Peyer's patch (tissue), 4 donors: ENCODE results near the gene ADTRP. TPM values are rescaled to one million over a fixed set of nuclear protein-coding genes. Genes with fewer than 3 reads are reported as not detected.
A peak's percentile ranks its signal among the peaks of the same experiment; 100 is the strongest.

Experiments
- DNase-seq, 3 donors: peaks; one replicate each; pipeline ENCODE4 v3.0.0-alpha.2; 2017 to 2019
- H3K27ac ChIP-seq, 4 donors: fragments of 200-600 bp; sonication (generic); one replicate each; pipeline ENCODE4 v1.5.1; 2016 to 2019
- H3K27me3 ChIP-seq, 2 donors: fragments of 200-600 bp; sonication (generic); one replicate each; pipeline ENCODE4 v1.5.1; 2019
- H3K36me3 ChIP-seq, 3 donors: fragments of 200-600 bp; sonication (generic); one replicate each; pipeline ENCODE4 v1.5.1; 2016 to 2019
- H3K4me1 ChIP-seq, 4 donors: fragments of 200-600 bp; sonication (generic); one replicate each; pipeline ENCODE4 v1.5.1; 2016 to 2019
- H3K4me3 ChIP-seq, 4 donors: fragments of 200-600 bp; sonication (generic); 1 replicate in 3 of 4; 2 replicates in 1 of 4; pipeline ENCODE4 v1.5.1; 2016 to 2019; ENCODE audit warnings: mild to moderate bottlenecking in 1 of 4
- H3K9me3 ChIP-seq, 4 donors: fragments of 200-600 bp; sonication (generic); one replicate each; pipeline ENCODE4 v1.5.1; 2016 to 2019; ENCODE audit warnings: mild to moderate bottlenecking in 1 of 4
- POLR2A ChIP-seq, 2 donors: fragments of 450-650 bp; IDR thresholded peaks; one replicate each; pipeline ENCODE4 v1.5.1; 2017; ENCODE audit warnings: antibody characterized with exemption in 2 of 2, mild to moderate bottlenecking in 2 of 2, moderate library complexity in 2 of 2
- total RNA-seq, 4 donors: library from RNA; depleted of rRNA; stranded (reverse); fragments of >200 nt; gene quantifications; one replicate each; pipeline ENCODE4 v1.1.0, GENCODE V29; 2016
- TF ChIP-seq, protein P1 (sequence below), 6 experiments: fragments of 450-650 bp in 4 of 6; fragments of 200-600 bp in 2 of 6; sonication (generic) in 1 of 6; IDR thresholded peaks; one replicate each; pipeline ENCODE4 v1.5.1; 2017 to 2019; ENCODE audit warnings: antibody characterized with exemption in 6 of 6, mild to moderate bottlenecking in 3 of 6, moderate library complexity in 1 of 6

The ADTRP gene
- total RNA-seq, 4 donors from 2014 or later, result 33.8 to 187 (median 133) TPM

DNA sequence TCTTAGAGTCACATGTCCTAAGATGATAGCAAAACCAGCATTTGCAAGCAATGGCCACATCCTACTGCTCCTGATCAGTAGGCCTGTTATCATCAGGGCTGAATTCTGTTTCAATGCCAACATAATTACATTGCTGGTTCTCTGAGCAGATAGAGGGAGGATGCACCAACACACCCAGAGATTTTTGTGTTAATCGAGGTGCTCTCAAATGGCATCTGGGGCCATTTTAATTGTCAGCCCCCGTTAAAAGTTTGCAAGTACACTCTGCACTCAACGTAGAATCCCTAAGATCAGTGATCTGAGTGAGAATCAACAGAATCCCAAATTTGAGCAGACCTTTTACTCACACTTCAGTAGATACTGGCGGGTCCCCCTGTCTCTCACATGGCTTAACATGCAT lies 24.8 kb downstream of the ADTRP start:
- H3K4me3 ChIP-seq, result no peak overlapping the region
- no peak for DNase-seq
- H3K27ac ChIP-seq, result no peak overlapping the region
- H3K27me3 ChIP-seq, result no peaks in the 10 kb centered on the region
- H3K4me1 ChIP-seq, result peaks cover 0 to 18% (median 0%) of the 10 kb centered on the region in 4 donors
- H3K9me3 ChIP-seq, result no peaks in the 10 kb centered on the region
- no peaks in the 10 kb centered on the region for H3K36me3 ChIP-seq
- TF ChIP-seq POLR2A (IDR thresholded peaks at IDR 0.05), result no peak
- TF ChIP-seq, protein P1, sequence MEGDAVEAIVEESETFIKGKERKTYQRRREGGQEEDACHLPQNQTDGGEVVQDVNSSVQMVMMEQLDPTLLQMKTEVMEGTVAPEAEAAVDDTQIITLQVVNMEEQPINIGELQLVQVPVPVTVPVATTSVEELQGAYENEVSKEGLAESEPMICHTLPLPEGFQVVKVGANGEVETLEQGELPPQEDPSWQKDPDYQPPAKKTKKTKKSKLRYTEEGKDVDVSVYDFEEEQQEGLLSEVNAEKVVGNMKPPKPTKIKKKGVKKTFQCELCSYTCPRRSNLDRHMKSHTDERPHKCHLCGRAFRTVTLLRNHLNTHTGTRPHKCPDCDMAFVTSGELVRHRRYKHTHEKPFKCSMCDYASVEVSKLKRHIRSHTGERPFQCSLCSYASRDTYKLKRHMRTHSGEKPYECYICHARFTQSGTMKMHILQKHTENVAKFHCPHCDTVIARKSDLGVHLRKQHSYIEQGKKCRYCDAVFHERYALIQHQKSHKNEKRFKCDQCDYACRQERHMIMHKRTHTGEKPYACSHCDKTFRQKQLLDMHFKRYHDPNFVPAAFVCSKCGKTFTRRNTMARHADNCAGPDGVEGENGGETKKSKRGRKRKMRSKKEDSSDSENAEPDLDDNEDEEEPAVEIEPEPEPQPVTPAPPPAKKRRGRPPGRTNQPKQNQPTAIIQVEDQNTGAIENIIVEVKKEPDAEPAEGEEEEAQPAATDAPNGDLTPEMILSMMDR (IDR thresholded peaks at IDR 0.05), result no peak

- no peak for DNase-seq
- no peak overlapping the region for H3K27ac ChIP-seq
These were observed 26.2 kb downstream of the ADTRP start for GRCh38 chr6:11752360-11752759.

GRCh38 chr6:11750682-11751081 lies 27.9 kb downstream of the ADTRP start:
- Histone ChIP-seq H3K4me1 (peaks cover 0 to 18% (median 0%) of the 10 kb centered on the region in 4 donors), H3K27ac (peak overlapping the region in 2 of 4 donors; percentile 53 to 57), H3K27me3 (no peaks in the 10 kb centered on the region), H3K36me3 (no peaks in the 10 kb centered on the region), H3K9me3 (no peaks in the 10 kb centered on the region), H3K4me3 (no peak overlapping the region)
- TF ChIP-seq, protein P1 (IDR thresholded peaks at IDR 0.05), result no peak
- no peak for TF ChIP-seq POLR2A (IDR thresholded peaks at IDR 0.05)
- peak in 2 of 3 donors; percentile 68 to 71 for DNase-seq

More at GRCh38 chr6:11752360-11752759, 26.2 kb downstream of the ADTRP start:
- H3K9me3 ChIP-seq, result no peaks in the 10 kb centered on the region
- TF ChIP-seq POLR2A (IDR thresholded peaks at IDR 0.05), result no peak
- TF ChIP-seq, protein P1 (IDR thresholded peaks at IDR 0.05), result no peak
- H3K4me1 ChIP-seq, result peaks cover 0 to 18% (median 0%) of the 10 kb centered on the region in 4 donors
- no peaks in the 10 kb centered on the region for H3K36me3 ChIP-seq
- H3K27me3 ChIP-seq, result no peaks in the 10 kb centered on the region
- no peak overlapping the region for H3K4me3 ChIP-seq

DNA sequence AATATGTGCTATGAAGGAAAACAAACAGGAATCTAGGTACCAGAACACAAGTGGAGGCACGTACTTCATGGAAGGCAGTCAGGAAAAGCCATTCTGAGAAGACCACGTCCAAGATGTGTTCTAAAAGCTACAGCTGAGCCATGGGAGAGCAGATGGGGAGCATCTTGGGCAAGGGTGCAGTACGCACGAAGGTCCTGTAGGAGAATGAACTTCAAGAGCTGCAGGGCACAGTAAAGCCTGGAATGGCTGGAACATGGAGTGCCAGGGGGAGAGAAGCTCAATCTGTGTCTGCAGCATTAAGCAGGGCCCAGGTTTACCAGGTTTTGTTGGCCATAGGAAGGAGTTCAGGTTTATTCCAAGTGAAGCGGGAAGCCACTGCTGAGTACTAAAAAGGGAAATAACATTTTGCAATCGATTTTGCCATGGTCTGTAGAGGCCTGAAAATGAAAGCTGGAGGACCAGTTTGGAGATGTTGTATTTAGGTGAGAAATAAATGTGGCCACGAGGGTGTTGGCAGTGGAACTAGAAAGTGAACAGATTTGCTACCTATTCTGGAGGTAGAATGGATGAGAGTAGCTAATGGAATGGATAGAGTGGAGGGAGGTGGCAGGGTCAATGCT lies 29.9 kb downstream of the ADTRP start:
- Histone ChIP-seq H3K9me3 (no peaks in the 10 kb centered on the region), H3K36me3 (no peaks in the 10 kb centered on the region), H3K4me3 (no peak overlapping the region), H3K27me3 (no peaks in the 10 kb centered on the region), H3K27ac (no peak overlapping the region), H3K4me1 (peaks cover 0 to 18% (median 0%) of the 10 kb centered on the region in 4 donors)
- TF ChIP-seq, protein P1 (IDR thresholded peaks at IDR 0.05), result peak in 1 of 6 experiments; percentile 3
- no peak for TF ChIP-seq POLR2A (IDR thresholded peaks at IDR 0.05)
- DNase-seq, result no peak

DNA sequence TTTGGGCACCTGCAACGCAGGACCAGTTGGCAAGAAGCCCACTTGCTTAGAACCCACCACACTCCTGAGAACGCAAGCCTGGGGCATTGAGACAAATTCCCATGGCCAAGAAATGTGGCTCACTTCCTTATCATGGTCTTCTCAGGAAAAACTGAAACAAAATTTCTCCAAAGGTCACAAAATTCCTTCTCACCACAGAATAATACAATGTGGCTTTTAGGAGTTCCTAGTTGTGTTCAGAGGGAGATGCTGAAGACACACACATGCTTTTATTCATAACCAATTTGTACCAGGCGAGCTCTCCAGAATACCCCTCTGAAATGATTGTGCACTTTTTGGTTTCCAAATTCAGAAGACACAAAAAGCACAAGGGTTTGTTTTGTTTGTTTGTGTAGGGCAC lies 31.6 kb downstream of the ADTRP start:
- TF ChIP-seq POLR2A (IDR thresholded peaks at IDR 0.05), result no peak
- H3K4me1 ChIP-seq, result peaks cover 0 to 18% (median 0%) of the 10 kb centered on the region in 4 donors

DNA sequence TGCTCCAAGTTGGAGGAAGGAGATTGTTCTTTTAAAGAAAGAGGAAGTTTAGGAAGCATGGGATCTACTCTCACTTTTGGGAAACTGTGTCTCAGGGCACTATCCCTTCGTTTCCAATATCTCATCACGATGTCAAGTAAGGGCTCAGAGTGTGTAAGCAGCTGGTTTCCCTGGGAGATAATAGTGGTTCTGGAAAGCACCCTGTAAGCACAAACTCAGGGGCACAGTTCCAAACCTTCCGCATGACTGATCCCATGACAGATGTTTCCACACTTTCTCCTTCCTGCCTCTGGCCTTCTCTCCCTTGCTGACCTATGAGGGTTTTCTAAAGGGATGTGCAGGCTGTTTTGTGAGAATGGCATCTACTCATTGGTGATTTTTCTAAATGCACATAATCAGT lies 33.9 kb downstream of the ADTRP start:
- peak overlapping the region in 2 of 4 donors; percentile 16 to 36 for H3K27ac ChIP-seq
- peak in 2 of 3 donors; percentile 18 to 77 for DNase-seq
- H3K4me3 ChIP-seq, result no peak overlapping the region
- TF ChIP-seq POLR2A (IDR thresholded peaks at IDR 0.05), result no peak
- TF ChIP-seq, protein P1 (IDR thresholded peaks at IDR 0.05), result no peak
- H3K4me1 ChIP-seq, result peaks cover 0 to 1% (median 0%) of the 10 kb centered on the region in 4 donors
- no peaks in the 10 kb centered on the region for H3K36me3 ChIP-seq
- H3K9me3 ChIP-seq, result no peaks in the 10 kb centered on the region
- H3K27me3 ChIP-seq, result no peaks in the 10 kb centered on the region

More for the DNA sequence above, 31.6 kb downstream of the ADTRP start:
- no peaks in the 10 kb centered on the region for H3K27me3 ChIP-seq
- H3K4me3 ChIP-seq, result no peak overlapping the region
- no peak overlapping the region for H3K27ac ChIP-seq
- no peaks in the 10 kb centered on the region for H3K9me3 ChIP-seq
- no peak for DNase-seq
- H3K36me3 ChIP-seq, result no peaks in the 10 kb centered on the region
